Activated CD8-positive, alpha-beta memory T cell treated with anti-CD3 and anti-CD28 coated beads, Interleukin-2, amount 50 U/mL, for 1 hour (primary cell): ENCODE results near the gene PLEKHA8.
"Not testable (repeated sequence)": the region's sequence is repeated elsewhere in the genome, so short reads cannot be mapped to it uniquely, and the experiment has no call there.

Source experiments
- DNase-seq: peaks from one replicate; pipeline ENCODE4 v3.0.0-alpha.2; 2020; ENCODE audit errors: extremely low read depth

The PLEKHA8 gene

DNA sequence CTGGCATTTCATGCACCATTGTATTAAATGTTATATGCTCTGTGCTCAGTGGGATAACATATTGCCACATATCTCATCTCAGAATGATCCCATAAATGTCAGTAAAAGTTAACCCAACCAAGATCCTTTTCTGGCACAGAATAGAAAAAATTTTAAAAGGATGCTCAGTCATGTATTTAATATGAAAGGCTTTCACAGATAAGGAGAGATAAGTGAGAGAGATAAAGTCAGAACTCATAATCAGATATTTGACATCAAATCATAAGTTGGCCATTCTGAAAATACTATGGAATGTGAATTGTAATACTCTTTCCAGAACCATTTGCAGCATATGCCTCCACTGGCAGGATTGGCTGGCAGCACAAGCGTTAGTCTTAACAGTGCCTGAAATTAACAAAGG, 38.5 kb downstream of the PLEKHA8 start:
- DNase-seq = no peak

DNA sequence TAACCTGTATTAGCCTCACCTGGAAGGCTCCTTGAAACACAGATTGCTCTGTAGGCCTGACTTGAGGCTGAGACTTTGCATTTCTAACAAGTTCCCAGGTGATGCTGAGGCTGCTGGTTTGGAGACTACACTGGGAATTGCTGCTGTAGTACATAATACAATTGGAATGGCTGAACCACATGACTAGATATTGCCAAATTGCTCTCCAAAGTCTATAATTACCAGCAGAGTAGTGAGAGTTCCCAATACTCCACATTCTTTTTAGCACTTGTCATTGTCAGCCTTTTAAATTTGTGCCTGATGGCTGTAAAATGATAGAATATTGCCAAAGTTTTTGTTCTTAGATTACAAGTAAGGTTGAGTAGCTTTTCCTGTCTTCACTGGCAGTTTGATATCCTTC, 39.9 kb downstream of the PLEKHA8 start:
- no peak for DNase-seq

DNA sequence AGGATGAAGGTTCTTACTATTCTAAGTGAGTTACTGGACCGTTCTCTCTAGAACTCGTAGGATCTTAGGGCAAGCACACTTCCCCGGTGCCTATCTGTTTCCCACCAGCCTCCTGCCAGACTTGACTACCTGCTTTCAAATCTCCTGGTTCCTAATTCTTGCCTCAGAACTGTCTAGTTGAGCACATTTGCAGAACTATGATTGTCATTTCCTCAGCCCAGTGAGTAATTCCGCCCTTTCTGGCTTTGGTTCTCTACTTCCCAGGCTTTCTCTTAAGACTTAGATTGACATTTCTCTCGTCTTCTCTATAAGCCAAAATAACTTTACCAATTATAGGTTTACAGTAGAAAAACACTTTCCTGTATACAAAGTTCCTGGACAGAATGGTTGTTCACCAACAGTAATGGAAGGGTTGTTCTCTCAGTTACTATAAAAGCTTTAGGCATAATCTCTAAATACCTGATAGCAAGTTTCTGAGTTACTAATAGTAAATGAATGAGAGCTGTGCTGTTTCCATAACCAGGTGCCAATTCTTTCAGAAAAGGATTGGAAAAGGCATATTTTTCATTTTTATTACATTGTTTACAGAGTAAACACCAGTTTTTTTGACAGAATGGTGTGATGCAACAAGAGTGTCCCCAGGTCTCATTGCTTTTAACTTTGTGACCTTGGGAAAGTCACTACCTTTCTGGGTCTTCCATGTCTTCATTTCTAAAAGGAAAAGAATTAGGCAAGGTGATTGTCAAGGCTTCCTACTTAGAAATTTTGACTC, 41.1 kb downstream of the PLEKHA8 start:
- DNase-seq = no peak

DNA sequence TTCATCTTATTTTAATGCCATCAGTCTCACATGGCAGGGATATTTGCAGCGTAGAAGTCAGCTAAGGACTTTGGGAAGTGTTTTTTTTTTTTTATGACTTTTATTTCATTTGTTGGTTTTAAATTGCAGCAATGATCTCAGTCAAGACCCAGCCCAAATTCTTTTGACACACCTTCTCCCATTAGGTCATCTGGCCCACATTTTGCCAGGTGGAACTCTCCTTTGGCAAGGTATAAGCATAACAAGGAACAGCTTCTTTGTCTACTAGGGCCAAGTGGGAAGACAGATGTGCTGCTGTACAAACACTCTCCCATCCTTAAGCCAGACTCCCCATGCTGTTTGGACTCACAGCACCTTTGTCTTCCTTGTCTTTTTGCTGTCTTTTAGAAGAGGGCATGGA, 41.8 kb downstream of the PLEKHA8 start:
- no peak for DNase-seq

DNA sequence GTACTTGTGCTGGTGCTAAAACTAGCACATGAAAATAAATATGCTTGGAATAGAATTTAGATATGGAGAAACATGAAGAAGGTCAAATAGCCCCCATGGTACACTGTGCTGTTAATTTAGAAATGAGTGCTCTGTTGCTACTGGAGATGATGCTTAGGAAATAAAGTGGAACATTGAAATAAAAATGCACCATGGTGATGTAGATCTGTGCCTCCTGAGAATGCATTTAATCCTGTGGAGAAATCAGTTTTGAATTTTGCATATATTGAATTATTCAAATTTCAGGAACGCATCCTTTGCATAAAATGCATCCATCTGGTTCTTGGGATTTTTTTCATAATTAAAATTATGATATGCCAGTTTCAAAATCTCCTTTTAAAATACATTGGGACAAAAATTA, 44.5 kb downstream of the PLEKHA8 start:
- no peak for DNase-seq

DNA sequence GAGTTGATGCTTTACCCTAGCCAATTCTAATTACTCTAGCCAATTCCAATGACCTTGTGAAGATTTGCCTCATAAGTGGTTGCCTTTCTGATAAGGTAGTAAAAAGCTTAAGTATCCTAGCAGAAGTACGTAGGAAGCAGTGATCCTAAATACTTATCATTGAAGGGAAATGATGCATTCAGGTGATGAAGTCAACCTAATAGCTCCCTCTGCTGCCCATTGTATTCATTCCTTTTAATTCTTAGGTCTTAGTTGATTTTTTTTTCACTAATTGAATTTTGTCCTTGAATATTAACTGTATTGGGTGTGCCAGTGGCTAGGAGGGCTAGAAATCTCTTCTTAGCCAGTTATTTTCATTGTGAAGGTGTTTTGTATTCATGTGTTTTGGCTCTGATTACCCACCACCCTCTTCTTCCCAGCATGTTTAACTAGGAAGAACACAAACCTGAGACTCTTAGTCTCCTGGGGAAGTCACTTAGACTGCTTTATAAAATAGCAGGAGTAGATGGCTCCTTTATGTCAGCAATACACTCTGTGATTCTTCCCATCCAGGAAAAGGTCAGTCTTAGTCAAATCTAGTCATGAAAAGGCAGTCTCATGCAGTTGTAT, 46.3 kb downstream of the PLEKHA8 start:
- no peak for DNase-seq

DNA sequence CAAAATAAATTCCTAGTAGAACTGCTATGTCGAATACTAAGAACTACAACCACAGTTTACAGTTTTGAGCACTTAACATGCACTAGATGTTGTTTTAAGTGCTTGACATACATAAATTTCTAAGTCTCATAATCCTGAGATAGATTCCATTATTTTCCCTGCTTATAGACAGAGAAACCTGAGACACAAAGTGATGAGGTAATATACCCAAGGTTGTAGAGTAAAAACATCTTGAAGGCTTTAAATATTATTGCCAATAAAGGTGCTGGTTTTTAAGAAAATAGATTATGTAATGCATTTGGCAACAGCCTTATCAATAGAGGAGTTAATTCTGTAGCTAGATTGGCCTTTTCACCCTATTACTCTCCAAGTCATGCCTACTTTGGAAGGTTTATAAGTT, 48.2 kb downstream of the PLEKHA8 start:
- no peak for DNase-seq

DNA sequence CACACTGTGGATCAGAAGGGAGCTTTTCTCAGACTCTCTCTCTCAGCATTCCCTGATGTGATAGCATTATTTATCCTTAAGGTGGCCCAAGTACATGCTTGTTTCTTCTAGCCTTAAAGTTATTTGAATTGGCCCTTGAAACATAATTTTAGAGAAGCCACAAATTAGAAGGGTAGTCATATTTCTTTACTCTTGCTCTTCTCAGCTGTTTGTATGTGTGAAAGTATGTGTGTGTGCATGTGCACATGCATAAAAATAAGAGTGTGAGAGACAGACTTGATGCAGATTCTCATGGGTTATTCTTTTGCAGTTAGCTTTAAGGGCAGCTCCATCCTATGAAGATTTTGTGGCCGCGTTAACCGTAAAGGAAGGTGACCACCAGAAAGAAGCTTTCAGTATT, 50.1 kb downstream of the PLEKHA8 start:
- no peak for DNase-seq

DNA sequence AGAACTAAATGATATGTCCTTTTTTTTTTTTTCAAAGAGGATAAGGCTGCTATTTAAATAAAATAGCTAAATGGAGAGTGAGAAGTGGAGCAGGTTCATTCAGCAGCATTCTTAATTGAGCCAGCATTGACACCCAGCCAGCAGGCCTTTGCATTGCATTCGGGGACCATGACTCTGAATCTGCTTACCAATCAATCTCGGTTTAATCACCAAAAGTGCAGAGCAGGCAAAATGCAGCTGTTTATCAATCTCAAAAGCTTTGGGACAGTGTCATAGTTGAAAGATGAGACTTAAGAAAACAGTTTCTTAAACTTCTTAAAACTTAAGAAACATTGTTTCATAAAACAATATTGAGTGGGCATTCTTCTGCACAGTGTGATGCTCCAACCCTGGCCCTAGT, 51.7 kb downstream of the PLEKHA8 start:
- DNase-seq = no peak

DNA sequence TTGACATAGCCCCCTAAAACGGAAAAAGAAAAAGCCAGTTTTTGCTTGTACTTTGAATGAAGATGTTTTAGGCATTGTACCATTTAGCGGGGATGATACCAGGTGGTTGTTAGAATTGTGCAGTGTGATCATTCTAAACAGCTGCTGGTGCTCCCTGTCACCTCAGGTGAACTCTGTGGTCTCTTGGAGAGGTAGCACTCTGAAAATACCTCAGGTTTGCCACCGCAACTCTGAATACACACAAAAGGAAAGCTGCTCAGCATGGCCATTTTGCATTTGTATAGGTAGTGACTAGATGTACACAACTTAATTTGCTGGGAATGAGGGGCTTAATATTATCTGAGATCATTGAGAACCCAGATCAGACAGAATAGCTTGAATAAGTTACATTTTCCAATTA, 52.6 kb downstream of the PLEKHA8 start:
- no peak for DNase-seq

DNA sequence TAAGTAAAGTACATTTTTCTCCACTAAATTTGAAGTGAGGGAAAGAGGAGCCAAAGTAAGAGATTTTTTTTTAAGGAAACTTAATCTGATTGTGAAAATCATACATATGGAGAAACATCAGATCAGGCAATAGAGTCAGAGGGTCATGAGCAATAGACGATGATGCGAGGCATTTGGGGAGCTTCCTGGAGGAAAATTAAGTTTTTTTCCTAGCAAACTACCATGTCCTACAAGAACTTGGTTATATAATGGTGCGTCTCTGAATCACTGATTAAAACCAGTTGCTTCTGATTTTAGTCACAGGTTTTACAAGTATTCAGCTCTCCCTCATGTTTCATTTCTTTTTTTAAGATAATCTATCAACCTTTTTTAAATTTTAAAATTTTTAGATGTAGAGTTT, 54.5 kb downstream of the PLEKHA8 start:
- no peak for DNase-seq

DNA sequence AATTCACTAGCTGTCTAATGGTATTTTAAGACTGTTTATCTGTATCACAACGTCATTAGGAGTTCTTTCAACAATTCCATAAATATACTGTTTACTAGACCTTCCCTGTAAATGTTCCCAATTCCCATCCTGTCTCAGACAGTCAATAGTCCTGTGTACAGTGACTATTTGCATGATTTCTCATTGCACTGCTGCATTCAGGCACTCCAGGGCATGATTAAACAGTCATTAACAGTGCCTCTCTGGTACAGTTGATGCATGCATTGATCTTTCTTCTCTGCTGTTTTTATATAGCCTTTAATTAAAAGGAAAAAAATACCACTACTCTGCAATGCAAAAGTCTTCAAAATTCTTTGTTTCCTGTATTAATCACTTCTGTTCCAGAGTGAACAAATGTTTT, 55.1 kb downstream of the PLEKHA8 start:
- DNase-seq = no peak

DNA sequence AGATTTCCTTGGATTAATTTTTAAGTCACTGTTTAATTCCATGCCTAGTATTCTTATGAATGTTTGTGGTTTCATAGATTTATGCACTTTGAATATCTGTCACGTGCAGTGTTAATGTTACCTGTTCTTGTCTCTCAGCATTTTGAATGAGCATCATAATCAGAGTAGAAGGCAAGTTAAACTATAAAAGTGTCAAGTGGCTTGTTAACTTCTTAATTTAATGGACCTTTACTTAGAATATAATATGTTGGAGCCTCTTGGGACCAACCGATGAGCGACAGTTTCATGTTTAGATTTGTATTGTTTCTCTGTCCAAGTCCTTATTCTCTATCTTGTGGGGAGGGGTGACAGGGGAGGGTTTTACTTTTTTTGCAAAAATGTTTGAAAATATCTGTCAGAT, 56.0 kb downstream of the PLEKHA8 start:
- DNase-seq = no peak

DNA sequence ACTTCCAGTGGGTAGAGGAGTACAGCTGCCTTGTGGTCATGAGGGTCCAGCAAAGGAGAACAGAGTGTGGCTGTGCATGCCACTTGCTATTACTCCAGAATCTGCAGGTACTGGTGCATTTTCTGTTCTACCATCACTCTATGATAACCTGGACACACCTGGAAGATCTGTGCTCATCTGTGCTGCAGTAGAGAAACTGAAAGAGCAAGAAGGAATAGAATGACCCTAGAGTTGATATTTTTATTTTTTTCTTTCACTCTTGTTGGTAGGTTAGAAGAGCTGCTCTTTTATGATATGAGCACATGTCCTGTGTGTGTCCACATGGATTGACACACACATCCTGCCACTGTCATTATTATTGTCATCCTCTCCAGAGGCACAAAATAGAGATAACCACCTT, 58.3 kb downstream of the PLEKHA8 start:
- DNase-seq = no peak

DNA sequence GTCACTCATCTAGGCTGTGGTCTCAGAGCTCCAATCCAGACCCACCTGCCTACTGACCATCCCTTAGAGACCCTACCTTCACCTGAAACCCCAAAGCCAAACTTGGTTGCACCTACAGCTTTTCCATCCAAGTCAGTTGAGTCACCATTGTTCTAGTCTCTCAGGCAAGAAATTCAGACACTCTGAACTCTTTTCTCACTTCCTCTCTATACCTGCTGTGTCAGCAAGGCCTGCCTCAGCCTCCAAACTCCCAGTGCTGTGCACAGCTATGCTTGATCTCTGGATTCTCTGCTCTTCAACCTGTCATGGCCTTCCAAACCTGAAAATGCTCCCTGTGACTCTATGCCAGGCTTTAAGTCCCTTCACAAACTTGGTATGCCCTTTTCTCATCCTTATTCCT, 59.2 kb downstream of the PLEKHA8 start:
- no peak for DNase-seq

DNA sequence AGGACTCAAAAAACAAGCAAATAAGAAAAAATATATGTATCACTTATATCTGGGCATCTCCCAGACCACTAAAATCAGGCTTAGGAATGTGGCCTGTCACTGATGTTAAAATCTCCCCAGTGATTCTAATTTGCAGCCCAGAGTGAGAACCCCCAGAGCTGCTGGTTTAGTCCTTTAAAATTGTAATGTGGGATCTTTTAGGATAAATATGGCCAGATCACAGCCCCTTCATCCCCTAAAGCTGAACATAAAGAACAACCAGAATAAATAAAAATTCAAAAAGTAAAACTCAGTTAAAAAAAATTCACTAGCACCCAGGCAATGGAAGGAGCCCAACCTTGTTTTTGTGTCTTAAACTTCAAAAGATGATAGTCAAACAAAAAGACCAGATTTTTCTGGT, 60.1 kb downstream of the PLEKHA8 start:
- no peak for DNase-seq

DNA sequence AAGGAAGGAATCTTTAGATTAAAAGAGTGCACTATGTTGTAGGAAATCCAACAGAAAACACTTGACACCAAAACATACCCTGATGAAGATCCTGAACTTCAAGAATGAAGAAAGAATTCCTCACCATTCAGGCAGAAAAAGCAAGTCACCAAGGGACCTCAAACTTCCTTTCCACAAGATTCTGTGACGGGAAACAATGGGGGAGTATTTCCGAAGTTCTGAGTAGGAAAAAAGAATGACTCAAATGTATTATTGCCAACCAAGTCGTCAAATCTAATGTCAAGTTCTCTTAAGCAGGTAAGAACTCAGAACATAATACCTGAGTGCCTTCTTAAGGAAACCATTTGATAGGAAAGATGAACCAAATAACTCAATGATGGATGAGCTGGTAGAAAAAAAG, 61.9 kb downstream of the PLEKHA8 start:
- DNase-seq = no peak

DNA sequence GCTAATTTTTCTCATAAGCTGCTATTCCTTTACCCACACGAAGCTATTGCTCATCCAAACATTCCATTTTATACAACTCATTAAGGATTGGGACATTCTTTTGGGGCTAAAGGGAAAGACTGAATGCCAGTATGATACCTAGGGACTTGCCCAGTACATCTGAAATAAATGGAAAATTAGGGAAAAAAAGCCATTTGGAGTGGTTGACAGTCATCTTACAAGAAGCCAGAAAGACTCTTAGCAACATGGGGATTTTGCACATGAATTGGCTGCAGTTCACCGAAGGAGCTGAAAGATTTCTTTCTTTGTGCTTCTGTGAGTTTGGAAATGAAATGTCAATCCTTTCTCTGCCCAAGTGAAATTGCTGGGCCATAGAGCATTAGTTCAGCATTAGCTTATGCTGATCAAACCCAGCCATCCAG, 63.3 kb downstream of the PLEKHA8 start:
- DNase-seq = no peak

DNA sequence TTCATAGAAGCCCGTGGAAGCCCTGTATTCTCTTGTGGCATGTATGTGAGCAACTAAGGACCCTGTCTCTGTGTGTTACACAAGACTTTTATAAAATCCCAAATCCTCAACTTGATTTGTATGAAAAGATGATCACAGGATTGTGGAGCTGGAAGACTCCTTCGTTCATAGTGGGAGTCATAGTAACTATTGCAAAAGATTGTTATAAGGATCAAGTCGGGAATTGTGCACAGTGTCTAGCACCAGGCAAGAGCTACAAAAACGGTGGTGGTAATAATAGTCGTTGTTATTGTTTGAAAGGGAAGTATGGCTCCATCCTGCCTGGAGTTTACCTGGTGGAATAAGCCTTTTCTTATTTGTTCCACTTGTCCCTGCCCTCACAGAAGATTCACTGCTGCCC, 63.8 kb downstream of the PLEKHA8 start:
- no peak for DNase-seq

DNA sequence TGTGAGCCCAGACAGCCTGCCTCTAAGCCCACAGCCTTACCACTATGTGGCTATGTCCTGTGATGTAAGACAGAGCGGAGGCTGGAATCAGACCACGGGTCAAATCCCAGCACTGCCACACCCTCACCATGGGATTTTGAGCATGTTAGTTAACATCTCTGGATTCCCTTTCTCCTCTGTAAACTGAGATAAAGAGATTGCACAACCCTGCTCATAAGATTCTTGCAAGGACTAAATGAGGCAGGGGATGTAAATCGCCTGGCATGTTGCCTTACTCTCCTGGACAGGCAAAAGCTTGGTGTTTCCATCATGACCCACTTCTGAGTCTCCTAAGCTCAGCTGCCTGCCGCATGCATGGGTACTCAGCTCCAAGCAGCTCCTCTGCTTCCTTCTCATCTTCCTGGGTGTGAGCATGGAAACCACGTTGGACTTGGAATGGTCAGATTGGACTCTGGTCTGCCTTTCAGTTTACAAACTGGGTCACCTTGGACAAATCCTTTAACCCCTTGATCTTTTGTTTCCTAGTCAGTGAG, 65.3 kb downstream of the PLEKHA8 start:
- DNase-seq = no peak

DNA sequence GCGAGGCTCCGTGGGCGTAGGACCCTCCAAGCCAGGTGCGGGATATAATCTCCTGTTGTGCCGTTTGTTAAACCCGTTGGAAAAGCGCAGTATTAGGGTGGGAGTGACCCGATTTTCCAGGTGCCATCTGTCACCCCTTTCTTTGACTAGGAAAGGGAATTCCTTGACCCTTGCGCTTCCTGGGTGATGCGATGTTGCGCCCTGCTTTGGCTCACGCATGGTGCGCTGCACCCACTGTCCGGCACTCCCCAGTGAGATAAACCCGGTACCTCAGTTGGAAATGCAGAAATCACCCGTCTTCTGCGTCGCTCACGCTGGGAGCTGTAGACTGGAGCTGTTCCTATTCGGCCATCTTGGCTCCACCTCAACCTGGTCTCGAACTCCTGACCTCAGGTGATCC, 70.4 kb downstream of the PLEKHA8 start:
- not testable (repeated sequence) for DNase-seq

DNA sequence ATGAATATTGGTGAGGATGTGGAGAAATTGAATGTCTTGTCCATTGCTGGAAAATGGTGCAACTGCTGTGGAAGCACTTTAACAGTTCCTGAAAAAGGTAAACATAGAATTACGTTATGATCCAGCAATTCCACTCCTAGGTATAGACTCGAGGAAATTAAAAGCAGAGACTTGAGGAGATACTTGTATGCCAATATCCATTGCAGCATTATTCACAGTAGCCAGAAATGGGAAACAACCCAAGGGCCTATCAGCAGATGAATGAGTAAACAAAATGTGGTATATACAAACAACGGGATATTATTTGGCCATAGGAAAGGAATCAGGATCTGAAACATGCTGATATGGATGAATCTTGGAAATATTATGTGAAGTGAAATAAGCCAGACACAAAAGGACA, 74.1 kb downstream of the PLEKHA8 start:
- DNase-seq = no peak

DNA sequence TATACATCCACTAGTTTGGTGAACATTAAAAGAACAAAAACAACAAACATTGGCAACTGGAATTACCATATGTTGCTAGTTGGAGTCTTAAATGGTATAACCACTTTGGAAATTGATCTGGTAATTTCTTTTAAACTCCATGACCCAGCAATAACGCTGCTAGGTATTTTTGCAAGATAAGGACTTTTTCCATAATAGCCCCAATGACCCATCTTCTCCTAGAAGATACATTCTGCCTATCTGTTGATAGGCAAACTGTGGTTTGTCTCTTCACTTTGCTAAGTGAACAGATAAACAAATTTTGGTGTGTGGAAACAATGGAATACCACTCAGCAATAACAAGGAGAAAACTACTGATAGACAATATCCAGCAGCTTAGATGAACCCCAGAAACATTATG, 75.9 kb downstream of the PLEKHA8 start:
- DNase-seq = no peak
